Bronchial epithelial cell (primary cell): ENCODE data around the gene AURKB. TPM values are rescaled to one million over a fixed set of nuclear protein-coding genes. Genes with fewer than 3 reads are reported as not detected.

ENCODE experiments used
- DNase-seq: peaks from one replicate; pipeline ENCODE4 v3.0.0-alpha.2; 2010; ENCODE audit warnings: low read depth
- FAIRE-seq: peaks from 2 replicates; lab custom pipeline; 2011; peaks lifted over from hg19 to GRCh38; lab: Jason Lieb, UNC
- H3K27me3 ChIP-seq: 2 replicates; pipeline ENCODE4 v1.5.1; 2011; ENCODE audit warnings: low read length; ENCODE audit not compliant: control insufficient read depth, insufficient read depth
- H3K36me3 ChIP-seq: 2 replicates; pipeline ENCODE4 v1.5.1; 2011; ENCODE audit warnings: low read length; ENCODE audit not compliant: control insufficient read depth, insufficient read depth
- H3K4me3 ChIP-seq: 2 replicates; pipeline ENCODE4 v1.5.1; 2011; ENCODE audit warnings: mild to moderate bottlenecking, low read depth, low read length, control low read depth
- total RNA-seq: library from RNA; depleted of rRNA; stranded (reverse); fragments of >200 nt; gene quantifications from 2 replicates; pipeline ENCODE4 v1.2.1, GENCODE V29; 2014
- TF ChIP-seq, protein P1 (sequence below): IDR thresholded peaks from 2 replicates; pipeline ENCODE4 v1.5.1; 2011; ENCODE audit warnings: mild to moderate bottlenecking, moderate library complexity, low read length, control low read depth, inconsistent platforms; ENCODE audit not compliant: insufficient read depth, severe bottlenecking

Gene AURKB
- total RNA-seq, 1 donor from 2014 or later: 1.6 TPM

DNA sequence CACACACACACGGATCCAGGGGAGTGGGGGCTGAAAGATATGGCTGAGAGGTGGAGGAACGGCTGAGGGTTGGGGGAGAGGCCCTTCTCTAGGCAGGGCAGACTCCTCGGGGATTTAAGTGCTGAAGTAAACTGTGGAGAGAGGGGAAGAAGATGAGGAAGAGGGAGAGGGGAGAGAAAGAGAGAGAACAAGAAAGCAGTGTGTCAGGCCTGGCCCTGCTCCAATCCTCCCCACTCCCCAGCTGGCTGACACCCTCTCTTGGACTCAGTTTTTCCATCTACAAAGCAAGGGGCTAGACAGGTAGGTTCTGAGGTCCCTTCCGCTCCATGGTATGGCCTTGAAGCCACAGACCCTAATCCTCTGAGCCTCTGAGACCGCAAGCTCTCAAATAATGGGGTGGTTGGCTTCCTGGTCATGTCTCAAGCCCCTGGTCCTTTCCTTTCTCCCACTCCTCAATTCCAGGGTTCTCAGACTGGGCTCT lies 49.6 kb downstream of the AURKB start:
- FAIRE-seq (no peak), DNase-seq (no peak)
- H3K4me3 ChIP-seq: no peak overlapping the region
- H3K27me3 ChIP-seq: no peaks in the 10 kb centered on the region
- peaks cover 12% of the 10 kb centered on the region for H3K36me3 ChIP-seq
- TF ChIP-seq, protein P1, sequence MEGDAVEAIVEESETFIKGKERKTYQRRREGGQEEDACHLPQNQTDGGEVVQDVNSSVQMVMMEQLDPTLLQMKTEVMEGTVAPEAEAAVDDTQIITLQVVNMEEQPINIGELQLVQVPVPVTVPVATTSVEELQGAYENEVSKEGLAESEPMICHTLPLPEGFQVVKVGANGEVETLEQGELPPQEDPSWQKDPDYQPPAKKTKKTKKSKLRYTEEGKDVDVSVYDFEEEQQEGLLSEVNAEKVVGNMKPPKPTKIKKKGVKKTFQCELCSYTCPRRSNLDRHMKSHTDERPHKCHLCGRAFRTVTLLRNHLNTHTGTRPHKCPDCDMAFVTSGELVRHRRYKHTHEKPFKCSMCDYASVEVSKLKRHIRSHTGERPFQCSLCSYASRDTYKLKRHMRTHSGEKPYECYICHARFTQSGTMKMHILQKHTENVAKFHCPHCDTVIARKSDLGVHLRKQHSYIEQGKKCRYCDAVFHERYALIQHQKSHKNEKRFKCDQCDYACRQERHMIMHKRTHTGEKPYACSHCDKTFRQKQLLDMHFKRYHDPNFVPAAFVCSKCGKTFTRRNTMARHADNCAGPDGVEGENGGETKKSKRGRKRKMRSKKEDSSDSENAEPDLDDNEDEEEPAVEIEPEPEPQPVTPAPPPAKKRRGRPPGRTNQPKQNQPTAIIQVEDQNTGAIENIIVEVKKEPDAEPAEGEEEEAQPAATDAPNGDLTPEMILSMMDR: no peak

DNA sequence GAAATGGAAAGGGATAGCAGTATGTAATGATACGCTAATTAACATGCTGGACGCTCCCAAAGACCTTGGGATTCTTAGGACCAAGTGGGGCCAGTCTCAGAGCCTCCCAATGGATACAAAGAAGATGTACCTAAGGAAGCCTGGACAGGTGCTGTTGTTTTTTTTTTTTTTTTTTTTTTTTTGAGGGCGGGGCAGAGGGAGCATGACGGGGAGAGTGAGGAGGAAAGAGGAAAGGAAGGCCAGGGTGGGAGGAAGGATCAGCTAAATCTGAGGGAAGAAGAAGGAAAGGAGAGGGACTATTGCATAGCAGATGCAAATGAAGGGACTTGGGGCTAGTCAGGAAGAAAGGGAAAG lies 50.2 kb downstream of the AURKB start:
- FAIRE-seq: no peak

DNA sequence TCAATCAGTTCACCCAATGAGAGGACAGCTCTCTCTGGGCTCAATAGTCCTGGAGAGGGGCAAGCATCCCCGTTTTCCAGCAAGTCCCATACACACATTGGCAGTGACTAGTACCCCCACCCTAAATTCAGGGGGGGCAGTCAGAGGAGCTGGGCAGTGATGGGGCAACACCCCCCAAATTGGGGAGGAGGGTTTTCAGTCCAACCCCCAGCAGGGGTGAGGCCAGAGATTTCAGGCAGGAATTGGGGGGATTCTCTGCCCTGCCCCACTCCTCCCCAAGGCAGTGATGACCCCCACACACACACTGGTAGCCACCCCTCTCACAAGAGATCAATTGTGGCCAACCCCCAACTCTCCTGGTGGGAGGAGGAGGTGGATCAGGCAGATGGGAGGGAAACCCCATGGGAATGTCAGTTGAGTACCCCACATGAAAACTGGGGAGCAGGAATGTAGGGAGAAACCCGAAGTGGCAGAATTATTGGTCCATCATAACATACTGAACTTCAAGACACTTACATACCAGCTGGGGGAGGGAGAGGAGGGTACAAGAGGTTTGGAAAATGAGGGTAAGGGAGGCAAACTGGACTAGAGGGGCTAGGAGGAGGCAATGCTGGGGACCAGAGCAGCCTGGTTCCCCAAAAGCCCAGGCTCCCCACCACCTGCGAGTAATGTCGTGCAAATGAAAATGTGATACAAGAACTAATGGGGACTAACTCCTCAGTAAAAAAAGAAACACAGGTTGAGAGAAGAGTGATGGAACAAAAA lies 50.7 kb downstream of the AURKB start:
- FAIRE-seq (no peak), DNase-seq (no peak)
- TF ChIP-seq, protein P1: no peak
- Histone ChIP-seq H3K36me3 (peaks cover 12% of the 10 kb centered on the region), H3K4me3 (no peak overlapping the region), H3K27me3 (no peaks in the 10 kb centered on the region)

More for the DNA sequence above, 50.2 kb downstream of the AURKB start:
- Histone ChIP-seq H3K4me3 (no peak overlapping the region), H3K27me3 (no peaks in the 10 kb centered on the region), H3K36me3 (peaks cover 12% of the 10 kb centered on the region)
- no peak for DNase-seq
- TF ChIP-seq, protein P1: no peak

GRCh38 chr17:8159032-8159400 lies 51.4 kb downstream of the AURKB start:
- peaks cover 12% of the 10 kb centered on the region for H3K36me3 ChIP-seq
- H3K4me3 ChIP-seq: no peak overlapping the region
- H3K27me3 ChIP-seq: no peaks in the 10 kb centered on the region
- DNase-seq (no peak), FAIRE-seq (no peak)
- TF ChIP-seq, protein P1: no peak

GRCh38 chr17:8158267-8159031 lies 51.9 kb downstream of the AURKB start:
- peaks cover 12% of the 10 kb centered on the region for H3K36me3 ChIP-seq
- TF ChIP-seq, protein P1: peak; percentile 87
- H3K4me3 ChIP-seq: no peak overlapping the region
- H3K27me3 ChIP-seq: no peaks in the 10 kb centered on the region
- no peak for FAIRE-seq
- DNase-seq: peak; percentile 74
